NCI-H82 (cell line): ENCODE data around the gene GPAM.
"Not testable (repeated sequence)": the region's sequence is repeated elsewhere in the genome, so short reads cannot be mapped to it uniquely, and the experiment has no call there.

Source experiments
- DNase-seq: peaks from one replicate; lab custom pipeline; 2025; lab: John Stamatoyannopoulos, UW

The GPAM gene

GRCh38 chr10:112183329-112184051, at the start of gene GPAM:
TSS of gene GPAM (minus strand) at chr10:112183765. CDS start at chr10:112181784, 1,981 bp downstream.
- DNase-seq: peak; percentile 90

- no peak for DNase-seq
Measured at GRCh38 chr10:112232670-112233069, 49.1 kb upstream of the GPAM start.

GRCh38 chr10:112231602-112232400, 48.2 kb upstream of the GPAM start:
- DNase-seq: peak; percentile 5

- DNase-seq: no peak
Measured at GRCh38 chr10:112230325-112230988, 46.9 kb upstream of the GPAM start.

- no peak for DNase-seq
Measured at GRCh38 chr10:112229901-112230300, 46.3 kb upstream of the GPAM start.

GRCh38 chr10:112229096-112229495, 45.5 kb upstream of the GPAM start:
- no peak for DNase-seq

- not testable (repeated sequence) for DNase-seq
Measured at GRCh38 chr10:112228366-112229088, 45.0 kb upstream of the GPAM start.

GRCh38 chr10:112227331-112227987, 43.9 kb upstream of the GPAM start:
- no peak for DNase-seq

- no peak for DNase-seq
Measured at GRCh38 chr10:112226439-112227248, 43.1 kb upstream of the GPAM start.

- DNase-seq: no peak
Measured at GRCh38 chr10:112225771-112226438, 42.3 kb upstream of the GPAM start.

- DNase-seq: no peak
Measured at GRCh38 chr10:112224933-112225529, 41.5 kb upstream of the GPAM start.

GRCh38 chr10:112223725-112224124, 40.2 kb upstream of the GPAM start:
- no peak for DNase-seq

GRCh38 chr10:112222799-112223198, 39.2 kb upstream of the GPAM start:
- no peak for DNase-seq

- no peak for DNase-seq
Measured at GRCh38 chr10:112221545-112221944, 38.0 kb upstream of the GPAM start.

GRCh38 chr10:112218960-112219359, 35.4 kb upstream of the GPAM start:
- DNase-seq: no peak

GRCh38 chr10:112218036-112218390, 34.4 kb upstream of the GPAM start:
- no peak for DNase-seq

GRCh38 chr10:112217386-112218035, 33.9 kb upstream of the GPAM start:
- DNase-seq: no peak

- no peak for DNase-seq
Measured at GRCh38 chr10:112216966-112217365, 33.4 kb upstream of the GPAM start.

- no peak for DNase-seq
Measured at GRCh38 chr10:112216151-112216550, 32.6 kb upstream of the GPAM start.
